NCI-H748 (cell line): ENCODE data around the gene FCGBP.

Experiments used
- DNase-seq: peaks from one replicate; lab custom pipeline; 2025; ENCODE audit not compliant: unreplicated experiment; lab: John Stamatoyannopoulos, UW

Gene FCGBP

GRCh38 chr19:39949026-39949747 is 14.8 kb upstream of the FCGBP start:
- DNase-seq = no peak

GRCh38 chr19:39946532-39946931 is 12.1 kb upstream of the FCGBP start:
- DNase-seq = no peak

GRCh38 chr19:39943586-39943985 is 9.2 kb upstream of the FCGBP start:
- DNase-seq = no peak

- no peak for DNase-seq
Observed at GRCh38 chr19:39942366-39942730, 7.9 kb upstream of the FCGBP start.

GRCh38 chr19:39941615-39942365 is 7.4 kb upstream of the FCGBP start:
- DNase-seq = no peak

- no peak for DNase-seq
Observed at GRCh38 chr19:39941151-39941550, 6.7 kb upstream of the FCGBP start.

GRCh38 chr19:39940221-39940833 is 5.9 kb upstream of the FCGBP start:
- no peak for DNase-seq

GRCh38 chr19:39939556-39939955 is 5.1 kb upstream of the FCGBP start:
- DNase-seq = no peak

GRCh38 chr19:39937787-39938186 is 3.4 kb upstream of the FCGBP start:
- DNase-seq = no peak

- no peak for DNase-seq
Observed at GRCh38 chr19:39937094-39937720, 2.8 kb upstream of the FCGBP start.

GRCh38 chr19:39936622-39937021 is 2.2 kb upstream of the FCGBP start:
- no peak for DNase-seq

GRCh38 chr19:39936020-39936419 is 1.6 kb upstream of the FCGBP start:
- no peak for DNase-seq

GRCh38 chr19:39935364-39935661 is 879 bp upstream of the FCGBP start:
- no peak for DNase-seq

GRCh38 chr19:39929750-39930149 is 4.7 kb downstream of the FCGBP start:
- no peak for DNase-seq

- DNase-seq = no peak
Observed at GRCh38 chr19:39928357-39928725, 6.1 kb downstream of the FCGBP start.

- no peak for DNase-seq
Observed at GRCh38 chr19:39927524-39928356, 6.7 kb downstream of the FCGBP start.

GRCh38 chr19:39927076-39927475 is 7.4 kb downstream of the FCGBP start:
- no peak for DNase-seq

GRCh38 chr19:39926170-39926760 is 8.2 kb downstream of the FCGBP start:
- no peak for DNase-seq

GRCh38 chr19:39924952-39925351 is 9.5 kb downstream of the FCGBP start:
- DNase-seq = no peak

- DNase-seq = no peak
Observed at GRCh38 chr19:39924389-39924788, 10.0 kb downstream of the FCGBP start.

- DNase-seq = no peak
Observed at GRCh38 chr19:39923862-39924261, 10.6 kb downstream of the FCGBP start.
